MCF 10A (cell line): Measurements from ENCODE around the gene PLCB1. TPM values are rescaled to one million over a fixed set of nuclear protein-coding genes. Genes with fewer than 3 reads are reported as not detected.

Experiments
- BruUV-seq: library from RNA; stranded (reverse); fragments of 400-500 nt; replicated peaks from 2 replicates; lab custom pipeline; 2021; lab: Mats Ljungman, UMichigan
- CTCF ChIA-PET: fragments of 300-600 bp; sonication (Branson Sonifier 250); formaldehyde crosslinking; extraction: SDS; loops from one replicate; lab custom pipeline; 2021; ENCODE audit warnings: antibody characterized with exemption, inconsistent platforms; lab: Yijun Ruan, JAX
- POLR2A ChIA-PET: fragments of 300-600, 350-650 bp; sonication (Branson Sonifier 250); formaldehyde crosslinking; extraction: SDS; loops from one replicate; lab custom pipeline; 2020; ENCODE audit warnings: antibody characterized with exemption, inconsistent platforms; lab: Yijun Ruan, JAX
- DNase-seq: peaks from one replicate; pipeline ENCODE4 v3.0.0-alpha.2; 2018; ENCODE audit not compliant: unreplicated experiment
- H3K27ac Mint-ChIP-seq: one replicate; pipeline ENCODE4 v1.8.0; 2022; ENCODE audit warnings: mild to moderate bottlenecking, low read depth, mixed read lengths; ENCODE audit not compliant: unreplicated experiment
- H3K27me3 Mint-ChIP-seq: one replicate; pipeline ENCODE4 v1.8.0; 2022; ENCODE audit warnings: mixed read lengths; ENCODE audit not compliant: insufficient read depth, unreplicated experiment
- H3K36me3 Mint-ChIP-seq: one replicate; pipeline ENCODE4 v1.8.0; 2022; ENCODE audit warnings: mild to moderate bottlenecking, moderate library complexity, mixed read lengths; ENCODE audit not compliant: insufficient read depth, unreplicated experiment
- H3K4me1 Mint-ChIP-seq: one replicate; pipeline ENCODE4 v1.8.0; 2022; ENCODE audit warnings: mixed read lengths; ENCODE audit not compliant: insufficient read depth, unreplicated experiment
- H3K4me3 Mint-ChIP-seq: one replicate; pipeline ENCODE4 v1.8.0; 2022; ENCODE audit warnings: mild to moderate bottlenecking, moderate library complexity, mixed read lengths; ENCODE audit not compliant: unreplicated experiment
- H3K9me3 Mint-ChIP-seq: one replicate; pipeline ENCODE4 v1.8.0; 2022; ENCODE audit warnings: mixed read lengths; ENCODE audit not compliant: unreplicated experiment
- intact Hi-C: fragments of 100-400 bp; cut with micrococcal nuclease; formaldehyde crosslinking; loops from 2 replicates; pipeline ENCODE4 v1.14.1; 2022
- total RNA-seq: library from RNA; stranded (reverse); gene quantifications from 2 replicates; pipeline ENCODE4 v1.2.3, GENCODE V29; 2022
- TF ChIP-seq, protein P1 (sequence below): fragments of 200-600 bp; IDR thresholded peaks from one replicate; pipeline ENCODE4 v1.8.0; 2022; ENCODE audit warnings: antibody characterized with exemption, mild to moderate bottlenecking; ENCODE audit not compliant: unreplicated experiment

Gene PLCB1
- total RNA-seq, 1 experiment from 2014 or later: 5.9 TPM

DNA sequence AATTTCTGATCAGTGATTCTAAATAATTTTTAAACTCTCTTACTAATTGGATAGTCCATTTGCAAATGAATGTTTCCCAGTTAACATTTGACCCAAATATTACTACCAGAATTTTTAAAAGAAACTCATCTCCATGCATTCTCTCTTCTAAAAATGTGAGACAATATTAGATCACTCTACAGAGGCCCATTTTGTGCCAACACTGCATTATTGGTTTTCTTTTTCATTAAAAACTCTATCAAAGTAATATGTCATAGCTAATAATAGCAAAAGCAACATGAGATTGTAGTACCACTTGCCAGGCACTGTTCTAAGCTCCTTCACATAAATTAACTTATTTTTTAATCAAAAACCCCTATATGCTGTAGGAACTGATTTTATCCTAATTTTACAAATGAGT, 591.2 kb downstream of the PLCB1 start:
- POLR2A ChIA-PET: interaction anchor here (0.7 to 2.0 kb wide), 3 partner anchors 786 to 793 kb away, joined by 3 to 19 read pairs (median 8); no protein-coding TSS in a partner anchor
- intact Hi-C loops: loop anchor here (5.0 kb wide), 2 partner anchors 186 to 271 kb away; no protein-coding TSS in a partner anchor
- Mint-ChIP-seq H3K4me3 (no peak overlapping the region), H3K9me3 (no peaks in the 10 kb centered on the region), H3K4me1 (peaks cover 11% of the 10 kb centered on the region), H3K36me3 (no peaks in the 10 kb centered on the region), H3K27me3 (no peaks in the 10 kb centered on the region), H3K27ac (no peak overlapping the region)
- CTCF ChIA-PET: interaction anchor here (0.6 to 7.8 kb wide), 57 partner anchors 8 to 1651 kb away, joined by 3 to 357 read pairs (median 7); partner anchors contain the start of gene PLCB1
- no TSS peak for BruUV-seq
- DNase-seq: no peak
- TF ChIP-seq, protein P1, sequence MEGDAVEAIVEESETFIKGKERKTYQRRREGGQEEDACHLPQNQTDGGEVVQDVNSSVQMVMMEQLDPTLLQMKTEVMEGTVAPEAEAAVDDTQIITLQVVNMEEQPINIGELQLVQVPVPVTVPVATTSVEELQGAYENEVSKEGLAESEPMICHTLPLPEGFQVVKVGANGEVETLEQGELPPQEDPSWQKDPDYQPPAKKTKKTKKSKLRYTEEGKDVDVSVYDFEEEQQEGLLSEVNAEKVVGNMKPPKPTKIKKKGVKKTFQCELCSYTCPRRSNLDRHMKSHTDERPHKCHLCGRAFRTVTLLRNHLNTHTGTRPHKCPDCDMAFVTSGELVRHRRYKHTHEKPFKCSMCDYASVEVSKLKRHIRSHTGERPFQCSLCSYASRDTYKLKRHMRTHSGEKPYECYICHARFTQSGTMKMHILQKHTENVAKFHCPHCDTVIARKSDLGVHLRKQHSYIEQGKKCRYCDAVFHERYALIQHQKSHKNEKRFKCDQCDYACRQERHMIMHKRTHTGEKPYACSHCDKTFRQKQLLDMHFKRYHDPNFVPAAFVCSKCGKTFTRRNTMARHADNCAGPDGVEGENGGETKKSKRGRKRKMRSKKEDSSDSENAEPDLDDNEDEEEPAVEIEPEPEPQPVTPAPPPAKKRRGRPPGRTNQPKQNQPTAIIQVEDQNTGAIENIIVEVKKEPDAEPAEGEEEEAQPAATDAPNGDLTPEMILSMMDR: no peak

DNA sequence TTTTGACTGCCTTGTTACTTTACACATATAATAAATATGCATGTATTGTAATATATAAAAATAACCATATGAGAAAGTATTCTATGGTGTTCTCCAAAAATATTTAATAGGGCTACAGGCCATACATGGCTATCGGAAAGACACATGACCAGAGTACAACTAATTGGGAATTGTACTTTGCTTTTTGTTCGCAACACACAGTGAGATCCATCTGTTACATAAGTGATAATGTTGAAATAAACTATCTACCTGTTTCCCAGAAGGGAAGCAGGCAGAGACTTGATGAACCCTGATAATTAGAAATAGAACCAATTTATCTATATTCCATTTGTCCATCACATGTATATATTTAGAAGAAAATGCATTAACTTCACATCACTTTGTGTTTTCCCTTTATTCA, 592.8 kb downstream of the PLCB1 start:
- CTCF ChIA-PET: interaction anchor here (1.0 kb wide), 2 partner anchors 590 to 788 kb away, joined by 3 to 5 read pairs; no protein-coding TSS in a partner anchor
- POLR2A ChIA-PET: no interaction called here

DNA sequence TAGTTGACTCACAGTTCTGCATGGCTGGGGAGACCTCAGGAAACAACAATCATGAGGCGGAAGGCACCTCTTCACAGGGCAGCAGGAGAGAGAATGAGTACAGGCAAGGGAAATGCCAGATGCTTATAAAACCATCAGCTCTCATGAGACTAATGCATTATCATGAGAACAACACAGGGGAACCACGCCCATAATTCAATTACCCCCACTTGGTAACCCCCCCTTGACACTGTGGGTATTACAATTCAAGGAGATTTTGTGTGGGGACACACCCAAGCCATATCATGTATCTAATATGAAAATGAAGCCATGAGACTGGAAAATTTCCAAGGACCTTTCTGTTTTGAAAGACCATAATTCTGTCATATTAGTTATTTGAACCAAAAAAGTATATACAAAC, 594.4 kb downstream of the PLCB1 start:
- no peak for DNase-seq
- POLR2A ChIA-PET: no interaction called here
- H3K9me3 Mint-ChIP-seq: no peaks in the 10 kb centered on the region
- BruUV-seq: no TSS peak
- H3K36me3 Mint-ChIP-seq: no peaks in the 10 kb centered on the region
- no peak overlapping the region for H3K4me3 Mint-ChIP-seq
- intact Hi-C loops: no loop called here
- H3K27me3 Mint-ChIP-seq: no peaks in the 10 kb centered on the region
- TF ChIP-seq, protein P1: no peak
- no peak overlapping the region for H3K27ac Mint-ChIP-seq
- CTCF ChIA-PET: no interaction called here
- H3K4me1 Mint-ChIP-seq: peaks cover 6% of the 10 kb centered on the region

More for the DNA sequence above, 592.8 kb downstream of the PLCB1 start:
- DNase-seq: no peak
- BruUV-seq: no TSS peak
- no peaks in the 10 kb centered on the region for H3K9me3 Mint-ChIP-seq
- H3K4me1 Mint-ChIP-seq: peaks cover 10% of the 10 kb centered on the region
- TF ChIP-seq, protein P1: no peak
- H3K27me3 Mint-ChIP-seq: no peaks in the 10 kb centered on the region
- no peak overlapping the region for H3K4me3 Mint-ChIP-seq
- intact Hi-C loops: loop anchor here (5.0 kb wide), 2 partner anchors 188 to 273 kb away; no protein-coding TSS in a partner anchor
- no peak overlapping the region for H3K27ac Mint-ChIP-seq
- H3K36me3 Mint-ChIP-seq: no peaks in the 10 kb centered on the region

DNA sequence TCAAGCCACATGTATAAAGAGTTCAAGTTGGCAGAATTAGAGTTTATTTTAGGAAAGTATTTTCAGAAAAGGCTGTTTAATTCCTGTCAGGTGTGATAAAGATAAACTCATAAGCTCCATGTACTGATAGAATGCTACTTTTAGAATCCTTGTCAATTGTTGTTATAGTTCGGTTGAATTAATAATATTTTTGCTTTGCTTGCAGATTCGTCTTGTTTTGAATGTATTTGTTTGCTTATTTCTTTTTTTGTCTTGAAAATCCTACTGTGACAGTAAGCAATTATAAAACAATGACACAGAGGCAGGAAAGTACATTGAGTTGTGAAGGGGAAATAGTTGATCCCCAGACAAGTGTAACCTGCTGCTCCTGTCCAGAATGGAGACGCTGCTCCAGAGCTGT, 602.9 kb downstream of the PLCB1 start:
- DNase-seq: no peak
- TF ChIP-seq, protein P1: no peak
- H3K27ac Mint-ChIP-seq: no peak overlapping the region
- intact Hi-C loops: no loop called here
- BruUV-seq: no TSS peak
- H3K36me3 Mint-ChIP-seq: no peaks in the 10 kb centered on the region
- CTCF ChIA-PET: interaction anchor here (0.7 to 2.6 kb wide), 9 partner anchors 13 to 1167 kb away, joined by 3 to 20 read pairs (median 3); no protein-coding TSS in a partner anchor
- no peak overlapping the region for H3K4me3 Mint-ChIP-seq
- H3K9me3 Mint-ChIP-seq: no peaks in the 10 kb centered on the region
- no peaks in the 10 kb centered on the region for H3K27me3 Mint-ChIP-seq
- no peaks in the 10 kb centered on the region for H3K4me1 Mint-ChIP-seq
- POLR2A ChIA-PET: interaction anchor here (0.6 to 1.0 kb wide), 3 partner anchors 145 to 1317 kb away, joined by 3 read pairs; no protein-coding TSS in a partner anchor
